NCI-H446 treated with DMSO at 0.1 percent for 48 hours (cell line): ENCODE results near the gene RTBDN.
"Not testable (repeated sequence)": the region's sequence is repeated elsewhere in the genome, so short reads cannot be mapped to it uniquely, and the experiment has no call there.

Source experiments
- DNase-seq: peaks from one replicate; lab custom pipeline; 2025; lab: John Stamatoyannopoulos, UW

The RTBDN gene

DNA sequence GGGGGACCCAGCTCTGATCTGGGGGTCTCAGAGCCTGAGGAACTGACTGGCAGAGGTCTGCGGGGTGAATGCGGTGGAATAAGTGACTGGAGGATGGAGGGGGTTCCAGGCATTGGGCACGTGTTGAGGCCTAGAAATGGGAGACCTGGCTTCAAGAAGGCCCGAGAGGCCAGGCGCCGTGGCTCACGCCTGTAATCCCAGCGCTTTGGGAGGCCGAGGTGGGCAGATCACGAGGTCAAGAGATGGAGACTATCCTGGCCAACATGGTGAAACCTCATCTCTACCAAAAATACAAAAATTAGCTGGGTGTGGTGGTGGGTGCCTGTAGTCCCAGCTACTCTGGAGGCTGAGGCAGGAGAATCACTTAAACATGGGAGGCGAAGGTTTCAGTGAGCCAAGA is 16.6 kb downstream of the RTBDN start:
- DNase-seq: not testable (repeated sequence)

DNA sequence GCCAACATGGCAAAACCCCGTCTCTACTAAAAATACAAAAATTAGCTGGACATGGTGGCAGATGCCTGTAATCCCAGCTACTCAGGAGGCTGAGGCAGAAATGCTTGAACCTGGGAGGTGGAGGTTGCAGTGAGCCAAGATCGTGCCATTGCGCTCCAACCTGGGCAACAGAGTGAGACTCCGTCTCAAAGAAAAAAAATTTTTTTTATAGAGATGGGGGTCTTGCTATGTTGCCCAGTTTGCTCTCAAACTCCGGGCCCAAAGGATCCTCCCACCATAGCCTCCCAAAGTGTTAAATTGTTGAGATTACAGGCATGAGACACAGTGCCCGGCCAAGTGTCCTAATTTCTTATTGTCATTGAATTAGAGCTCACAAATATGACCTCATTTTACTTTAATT is 17.2 kb downstream of the RTBDN start:
- not testable (repeated sequence) for DNase-seq

DNA sequence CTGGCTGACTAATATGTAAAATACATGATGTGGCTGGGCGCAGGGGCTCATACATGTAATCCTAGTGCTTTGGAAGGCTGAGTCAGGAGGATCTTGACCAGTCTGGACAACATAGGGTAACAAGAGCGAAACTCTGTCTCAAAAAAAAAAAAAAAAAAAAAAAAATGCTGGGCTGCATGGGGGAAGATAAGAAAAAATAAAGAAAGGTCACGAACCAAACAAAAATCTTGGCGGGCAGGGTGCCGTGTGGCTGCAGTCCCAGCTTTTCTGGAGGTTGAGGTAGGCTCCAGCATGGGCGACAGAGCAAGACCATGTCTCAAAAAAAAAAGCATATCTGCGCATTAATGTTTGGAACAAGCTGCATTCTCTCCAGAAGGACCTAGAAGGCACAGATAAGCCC is 19.3 kb downstream of the RTBDN start:
- DNase-seq: no peak

DNA sequence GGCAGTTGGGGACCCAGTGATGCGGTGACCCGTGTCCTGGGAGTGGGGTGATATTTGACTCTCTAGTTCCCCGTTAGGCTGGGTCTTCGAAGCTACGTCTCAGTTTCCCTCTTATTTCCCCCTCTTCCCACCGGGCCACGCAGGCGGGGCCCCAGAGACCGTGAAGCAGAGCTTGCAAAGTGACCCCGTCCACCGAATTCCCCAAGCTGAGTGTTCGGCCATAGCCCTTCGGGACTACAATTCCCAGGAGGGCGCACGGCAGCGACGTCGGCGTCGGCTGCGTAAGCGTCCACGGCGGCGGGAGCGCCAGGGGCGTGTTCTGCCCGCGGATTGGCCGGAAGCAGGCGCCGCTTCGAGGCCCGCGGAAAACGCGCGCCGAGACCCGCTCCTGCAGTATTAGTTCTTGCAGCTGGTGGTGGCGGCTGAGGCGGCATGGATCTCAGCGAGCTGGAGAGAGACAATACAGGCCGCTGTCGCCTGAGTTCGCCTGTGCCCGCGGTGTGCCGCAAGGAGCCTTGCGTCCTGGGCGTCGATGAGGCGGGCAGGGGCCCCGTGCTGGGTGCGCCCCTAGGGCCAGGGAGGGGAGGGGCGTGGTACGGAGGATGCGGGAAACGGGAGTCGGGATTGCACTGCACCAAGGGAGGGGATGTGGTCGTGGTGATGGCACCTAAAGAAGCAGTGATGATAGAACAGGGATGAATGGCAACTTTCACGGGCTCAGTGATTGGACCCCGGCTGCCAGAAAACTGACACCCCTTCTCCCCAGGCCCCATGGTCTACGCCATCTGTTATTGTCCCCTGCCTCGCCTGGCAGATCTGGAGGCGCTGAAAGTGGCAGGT is 27.9 kb downstream of the RTBDN start, which contains the start of gene RNASEH2A:
Gene RNASEH2A, plus strand, starts transcription at position 343 of the 840 bp plus-strand sequence. Its CDS starts 90 bp downstream, at position 433.
- peak; percentile 89 for DNase-seq

DNA sequence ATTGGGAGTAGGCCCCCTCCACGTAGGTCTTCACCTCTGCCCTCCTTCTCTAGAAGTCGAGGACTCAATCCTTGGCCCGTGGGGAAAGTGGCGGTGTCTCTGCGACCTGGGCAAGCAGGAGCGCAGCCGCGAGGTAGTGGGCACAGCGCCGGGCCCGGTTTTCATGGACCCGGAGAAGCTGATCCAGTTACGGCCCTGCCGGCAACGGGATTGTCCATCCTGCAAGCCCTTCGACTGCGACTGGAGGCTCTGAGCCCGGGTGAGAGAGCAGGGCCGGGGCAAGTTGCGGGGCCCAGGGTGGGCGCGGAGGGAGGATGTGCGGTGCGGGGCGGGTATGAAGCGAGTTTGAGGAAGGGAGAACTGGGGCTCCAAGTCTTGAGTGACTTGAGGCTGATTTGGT is 30.3 kb downstream of the RTBDN start:
- DNase-seq: no peak

DNA sequence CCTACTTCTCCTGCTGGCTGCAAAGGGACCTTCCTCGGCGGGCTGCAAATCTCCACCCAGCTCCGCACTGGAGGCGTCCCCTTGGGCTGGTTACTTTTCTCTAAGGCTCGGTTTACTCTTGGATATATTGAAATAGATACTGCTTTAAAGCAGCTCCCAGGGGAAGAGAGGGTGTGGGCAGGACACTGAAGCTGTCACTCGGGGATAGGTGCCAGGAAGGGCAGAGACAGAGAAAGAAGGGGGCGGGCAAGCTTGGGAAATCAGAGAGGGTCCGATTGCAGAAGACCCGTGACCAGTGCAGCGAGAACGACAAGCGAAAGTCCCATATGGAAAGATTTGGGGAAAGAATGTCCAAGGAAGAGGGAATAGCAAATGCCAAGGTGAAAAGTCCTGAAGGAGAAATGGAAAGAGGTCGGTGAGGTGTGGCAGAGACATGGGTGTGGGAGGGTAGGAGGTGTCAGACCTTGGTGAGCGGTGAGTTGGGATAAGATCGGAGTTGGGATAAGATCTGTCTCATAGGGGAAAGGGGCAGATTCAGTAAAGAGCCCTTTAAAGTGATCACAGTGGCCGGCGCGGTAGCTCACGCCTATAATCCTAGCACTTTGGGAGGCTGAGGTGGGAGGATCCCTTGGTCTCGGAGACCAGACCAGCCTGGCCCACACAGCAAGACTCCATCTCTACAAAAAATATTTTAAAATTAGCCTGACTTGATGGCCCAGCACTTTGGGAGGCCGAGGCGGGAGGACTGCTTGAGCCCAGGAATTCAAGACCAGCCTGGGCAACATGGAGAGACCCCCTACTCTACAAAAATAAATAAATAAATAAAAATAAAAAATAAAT is 31.9 kb downstream of the RTBDN start:
- no peak for DNase-seq

DNA sequence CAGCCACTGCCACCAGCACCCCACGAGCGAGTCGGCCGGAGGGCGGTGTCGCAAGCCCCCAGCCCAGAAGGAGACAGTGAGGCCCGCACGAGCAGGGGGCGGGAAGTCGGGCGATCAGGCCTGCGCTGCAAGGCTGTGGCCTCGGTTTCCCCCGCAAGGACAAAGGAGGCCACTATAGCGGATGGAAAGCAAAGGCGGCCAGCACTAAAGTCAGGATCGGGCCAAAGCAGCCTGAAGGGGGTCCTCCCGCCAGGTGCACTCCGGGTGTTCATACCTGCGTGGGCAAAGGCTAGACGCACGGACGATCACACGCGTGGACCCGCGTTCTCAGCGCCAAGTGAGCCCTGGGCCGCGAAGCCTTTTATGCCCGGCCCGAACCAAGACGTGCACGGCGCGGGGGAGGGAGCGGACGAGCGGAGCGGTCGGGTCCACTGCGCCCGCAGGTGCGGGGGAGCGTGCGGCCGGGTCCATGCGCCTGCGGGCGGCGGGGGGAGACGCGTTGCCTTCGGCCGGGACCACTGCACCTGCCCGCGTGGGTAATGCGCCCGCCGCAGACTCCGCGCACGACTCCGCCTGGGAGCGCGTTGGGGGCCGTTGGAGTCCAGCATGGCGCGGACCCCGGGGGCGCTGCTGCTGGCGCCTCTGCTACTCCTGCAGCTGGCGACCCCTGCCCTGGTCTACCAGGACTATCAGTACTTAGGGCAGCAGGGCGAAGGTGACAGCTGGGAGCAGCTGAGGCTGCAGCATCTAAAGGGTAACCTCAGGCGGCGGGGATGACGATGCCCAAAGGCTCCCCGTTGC is 32.7 kb downstream of the RTBDN start, which contains the start of the genes PRDX2 and THSD8:
Gene PRDX2, minus strand, starts transcription at position 335 of the 801 bp plus-strand sequence. CDS start 539 bp downstream, outside the sequence.
Gene THSD8, plus strand, starts transcription at position 604 of the 801 bp plus-strand sequence. Its CDS starts 3 bp downstream, at position 607.
- DNase-seq: peak; percentile 33

DNA sequence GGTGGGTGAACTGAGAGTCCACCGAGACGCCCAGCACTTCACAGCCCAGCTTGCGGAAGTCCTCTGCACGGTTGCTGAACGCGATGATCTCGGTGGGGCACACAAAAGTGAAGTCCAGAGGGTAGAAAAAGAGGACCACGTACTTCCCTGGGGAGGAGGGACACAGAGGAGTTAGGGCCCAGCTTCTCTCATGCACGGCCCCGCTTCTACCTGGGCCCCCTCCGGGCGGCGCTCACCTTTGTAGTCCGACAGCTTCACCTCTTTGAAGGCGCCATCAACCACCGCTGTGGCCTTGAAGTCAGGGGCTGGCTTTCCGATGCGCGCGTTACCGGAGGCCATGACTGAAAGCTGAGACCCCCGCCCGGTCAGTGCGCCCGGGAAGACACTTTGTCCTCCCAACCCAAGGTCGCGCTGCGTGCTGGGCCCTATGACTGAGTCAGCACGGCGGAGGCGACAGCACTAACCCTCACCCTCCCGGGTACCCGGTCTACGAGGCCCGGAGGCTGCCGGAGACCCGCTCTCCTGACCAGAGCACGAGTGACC is 33.4 kb downstream of the RTBDN start:
- DNase-seq: no peak

DNA sequence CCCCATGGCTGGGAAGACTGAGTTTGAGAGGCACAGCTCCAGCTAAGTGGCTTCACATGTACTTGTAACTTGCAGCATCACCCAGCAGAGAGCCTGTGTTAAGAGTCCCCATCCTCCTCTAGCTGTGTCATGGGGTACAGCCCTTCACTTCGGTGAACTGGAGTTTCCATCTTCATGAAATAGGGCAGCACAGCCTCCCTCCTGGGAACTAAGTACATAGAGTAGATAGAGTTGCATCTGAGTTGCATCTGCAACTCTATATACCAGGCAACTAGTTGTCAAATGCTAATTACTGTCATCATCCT is 34.0 kb downstream of the RTBDN start:
- no peak for DNase-seq

DNA sequence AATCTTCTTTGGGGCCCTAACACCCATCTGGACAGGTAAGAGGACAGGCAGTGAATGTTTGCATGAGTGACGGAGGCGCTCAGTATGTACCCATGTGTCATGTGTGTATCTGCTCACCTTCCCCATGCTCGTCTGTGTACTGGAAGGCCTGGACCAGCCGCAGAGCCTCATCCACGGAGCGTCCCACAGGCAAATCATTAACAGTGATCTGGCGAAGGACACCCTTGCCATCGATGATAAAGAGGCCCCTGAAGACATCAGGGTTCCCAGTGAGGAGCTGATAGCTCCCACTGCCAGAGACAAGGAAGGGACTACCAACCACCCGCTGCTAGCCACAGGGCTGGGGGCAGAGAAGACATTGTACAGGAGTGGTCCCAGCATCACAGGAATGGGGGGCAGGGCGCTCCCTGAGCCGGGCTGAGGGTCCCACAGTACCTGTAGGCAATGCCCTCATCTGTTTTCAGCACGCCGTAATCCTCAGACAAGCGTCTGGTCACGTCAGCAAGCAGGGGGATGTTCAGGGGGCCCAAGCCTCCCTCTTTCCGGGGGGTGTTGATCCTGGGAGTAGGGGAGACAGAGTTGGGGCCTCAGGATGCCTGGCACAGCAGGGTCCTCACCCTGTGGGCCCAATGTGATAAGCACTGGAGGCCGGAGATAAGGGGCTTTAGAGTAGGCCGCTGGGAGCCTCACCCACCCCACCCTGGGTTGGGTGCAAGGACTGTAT is 34.5 kb downstream of the RTBDN start:
- DNase-seq: no peak

DNA sequence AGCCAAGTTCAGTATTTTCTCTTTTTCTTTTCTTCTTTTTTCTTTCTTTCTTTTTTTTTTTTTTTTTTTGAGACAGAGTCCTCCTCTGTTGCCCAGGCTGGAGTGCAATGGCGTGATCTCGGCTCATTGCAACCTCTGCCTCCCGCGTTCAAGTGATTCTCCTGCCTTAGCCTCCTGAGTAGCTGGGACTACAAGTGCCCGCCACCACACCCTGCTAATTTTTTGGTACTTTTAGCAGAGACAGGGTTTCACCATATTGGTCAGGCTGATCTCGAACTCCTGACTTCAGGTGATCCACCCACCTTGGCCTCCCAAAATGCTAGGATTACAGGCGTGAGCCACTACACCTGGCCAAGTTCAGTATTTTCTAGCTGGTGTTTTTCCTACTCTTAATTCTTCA is 36.8 kb downstream of the RTBDN start:
- not testable (repeated sequence) for DNase-seq

DNA sequence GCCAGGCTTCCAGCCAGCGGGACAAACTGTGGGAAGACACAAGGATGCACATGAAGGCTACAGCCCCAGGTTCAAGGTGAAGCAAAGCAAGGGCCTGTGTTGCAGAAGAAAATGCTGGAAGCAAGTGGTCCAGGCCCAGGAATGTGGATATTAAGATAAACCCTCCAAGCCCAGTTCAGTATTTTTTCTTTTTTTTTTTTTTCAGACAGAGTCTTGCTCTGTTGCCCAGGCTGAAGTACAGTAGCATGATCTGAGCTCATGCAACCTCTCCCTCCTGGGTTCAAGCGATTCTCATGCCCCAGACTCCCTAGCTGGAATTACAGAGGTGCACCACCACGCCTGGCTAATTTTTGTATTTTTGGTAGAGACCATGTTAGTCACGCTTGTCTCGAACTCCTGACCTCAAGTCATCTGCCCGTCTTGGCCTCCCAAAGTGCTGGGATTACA is 37.2 kb downstream of the RTBDN start:
- no peak for DNase-seq

DNA sequence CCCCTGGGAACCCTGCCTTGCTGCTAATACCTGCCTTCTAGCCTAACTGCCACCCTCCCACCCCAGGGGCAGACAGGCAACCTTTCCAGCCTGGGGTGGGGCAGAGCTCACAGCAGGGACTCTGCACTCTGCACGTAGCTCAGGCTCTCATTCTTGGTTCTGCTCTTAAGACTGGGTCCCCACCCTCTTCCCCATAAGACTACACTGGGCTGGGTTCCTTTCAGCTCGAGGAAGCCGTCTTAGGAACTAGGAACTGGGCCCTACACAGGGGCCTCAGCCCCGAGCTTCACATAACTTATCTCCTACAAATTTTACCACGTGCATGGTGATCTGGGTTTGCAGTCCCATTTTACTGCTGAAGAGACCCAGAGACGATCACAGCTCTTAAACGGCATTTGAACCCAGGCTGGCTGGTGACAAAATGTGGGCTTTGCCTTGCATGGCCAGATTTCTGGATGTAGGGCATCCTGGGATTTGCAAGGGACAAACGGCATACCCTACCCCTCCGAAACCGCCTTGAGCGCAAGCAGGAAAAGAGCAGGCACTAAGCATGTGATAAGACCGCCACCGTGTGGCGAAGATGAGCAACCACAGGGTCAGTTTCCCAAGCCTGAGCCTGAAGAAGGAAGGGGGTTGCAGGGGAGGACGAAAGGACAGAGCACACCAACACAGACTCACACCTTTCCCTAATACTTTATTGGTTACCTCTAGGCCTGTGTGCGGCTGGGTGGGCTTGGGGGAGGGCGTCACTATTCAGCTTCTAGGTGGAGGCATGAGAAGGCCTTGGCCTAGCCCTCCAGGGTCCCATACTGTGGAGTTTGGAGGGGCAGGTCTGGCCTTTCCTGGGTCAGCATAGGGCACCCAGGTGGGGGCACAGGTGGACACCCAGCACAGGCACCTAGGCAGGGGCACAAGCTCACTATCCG is 38.0 kb downstream of the RTBDN start:
- peak; percentile 62 for DNase-seq

DNA sequence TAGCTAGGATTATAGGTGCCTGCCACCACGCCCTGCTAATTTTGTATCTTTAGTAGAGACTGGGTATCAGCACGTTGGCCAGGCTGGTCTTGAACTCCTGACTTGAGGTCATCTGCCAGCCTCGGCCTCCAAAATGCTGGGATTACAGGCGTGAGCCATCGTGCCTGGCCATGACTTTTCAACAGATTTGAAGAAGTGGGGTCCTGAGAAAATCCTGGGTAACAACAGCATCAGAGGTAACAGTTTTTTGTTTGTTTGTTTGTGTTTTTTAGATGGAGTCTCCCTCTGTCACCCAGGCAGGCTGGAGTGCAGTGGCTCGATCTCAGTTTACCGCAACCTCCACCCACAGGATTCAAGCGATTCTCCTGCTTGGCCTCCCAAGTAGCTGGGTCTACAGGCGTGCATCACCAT is 39.4 kb downstream of the RTBDN start:
- no peak for DNase-seq

DNA sequence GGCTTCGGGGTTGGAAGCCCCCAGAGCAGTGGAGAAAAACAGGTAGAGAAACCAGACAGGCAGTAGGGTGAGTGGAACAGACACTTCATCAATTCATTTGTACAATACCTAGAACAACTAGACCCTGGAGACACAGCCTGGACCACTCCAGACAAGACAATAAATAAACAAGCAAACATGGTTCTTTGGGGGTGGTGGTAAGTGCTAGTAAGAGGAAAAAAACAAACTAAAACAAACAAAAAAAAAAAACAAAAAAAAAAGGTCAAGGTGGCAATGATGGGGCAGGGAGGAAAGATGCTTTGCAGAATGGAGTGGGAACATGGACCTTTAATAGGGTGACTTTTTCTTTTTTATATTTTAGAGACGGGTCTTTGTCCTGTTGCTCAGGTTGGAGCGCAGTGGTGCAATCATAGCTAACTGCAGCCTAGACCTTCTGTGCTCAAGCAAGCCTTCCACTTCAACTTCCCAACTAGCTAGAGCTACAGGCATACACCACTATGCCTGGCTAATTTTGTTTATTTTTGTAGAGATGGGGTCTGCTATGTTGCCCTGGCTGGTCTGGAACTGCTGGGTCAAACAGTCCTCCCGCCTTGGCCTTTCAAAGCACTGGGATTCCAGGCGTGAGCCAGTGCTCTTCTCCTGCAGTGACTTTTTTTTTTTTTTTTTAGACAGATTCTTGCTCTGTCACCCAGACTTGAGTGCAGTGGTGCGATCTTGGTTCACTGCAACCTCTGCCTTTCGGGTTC is 40.0 kb downstream of the RTBDN start:
- DNase-seq: no peak

DNA sequence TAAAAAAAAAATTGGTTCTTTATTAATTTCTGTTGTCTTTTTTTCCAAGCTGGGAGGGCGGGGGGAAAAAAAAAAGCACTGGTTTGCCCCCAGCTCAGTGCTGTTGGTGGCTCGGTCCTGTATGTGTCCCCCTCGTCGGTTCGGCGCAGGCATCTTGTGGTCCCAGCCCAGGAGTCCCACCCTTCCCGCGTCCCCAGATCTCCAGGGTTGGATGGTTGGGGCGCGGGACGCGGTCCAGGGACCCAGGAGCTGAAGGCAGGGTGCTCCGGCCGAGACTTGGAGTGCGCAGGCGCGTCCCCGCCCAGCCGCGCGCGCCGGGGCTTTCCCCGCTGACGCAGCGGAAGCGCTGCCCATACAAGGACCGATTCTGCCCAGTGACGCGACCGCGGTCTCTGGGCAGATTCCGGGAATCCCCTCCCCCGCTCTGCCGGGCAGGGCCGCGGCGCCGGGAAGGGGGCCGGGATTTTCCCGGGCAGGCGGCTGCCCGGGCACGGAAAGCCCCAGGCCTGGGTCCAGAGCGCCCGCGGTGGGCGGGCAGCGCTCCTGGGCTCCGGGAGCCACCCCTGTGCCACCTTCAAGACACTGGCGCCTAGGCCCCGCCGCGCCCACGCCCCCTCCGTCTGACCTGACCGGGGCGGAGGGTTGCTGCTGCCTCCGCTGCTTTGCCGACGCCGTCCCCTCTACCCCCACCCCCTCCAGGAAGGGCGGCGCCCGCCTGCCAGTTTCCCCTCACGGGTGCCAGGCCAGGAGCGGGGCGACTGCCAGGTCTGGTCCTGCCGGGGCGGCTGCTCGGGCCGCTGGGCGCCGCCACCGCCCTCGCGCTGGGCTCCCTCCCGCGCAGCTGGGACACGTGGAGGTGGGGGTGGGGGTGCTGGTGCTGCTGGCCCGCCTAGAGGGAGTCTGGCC is 40.8 kb downstream of the RTBDN start:
- DNase-seq: peak; percentile 86

DNA sequence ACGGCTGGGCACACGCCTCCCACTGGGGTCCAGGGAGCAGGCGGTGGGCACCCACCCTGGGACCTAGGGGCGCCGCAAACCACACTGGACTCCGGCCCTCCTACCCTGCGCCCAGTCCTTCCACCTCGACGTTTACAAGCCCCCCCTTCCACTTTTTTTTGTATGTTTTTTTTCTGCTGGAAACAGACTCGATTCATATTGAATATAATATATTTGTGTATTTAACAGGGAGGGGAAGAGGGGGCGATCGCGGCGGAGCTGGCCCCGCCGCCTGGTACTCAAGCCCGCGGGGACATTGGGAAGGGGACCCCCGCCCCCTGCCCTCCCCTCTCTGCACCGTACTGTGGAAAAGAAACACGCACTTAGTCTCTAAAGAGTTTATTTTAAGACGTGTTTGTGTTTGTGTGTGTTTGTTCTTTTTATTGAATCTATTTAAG is 41.5 kb downstream of the RTBDN start:
- no peak for DNase-seq
